SKM-1 (cell line): ENCODE measurements around the gene TJAP1.
"Not testable (repeated sequence)": the region's sequence is repeated elsewhere in the genome, so short reads cannot be mapped to it uniquely, and the experiment has no call there.

ENCODE experiments used
- DNase-seq: peaks from one replicate; lab custom pipeline; 2025; ENCODE audit not compliant: unreplicated experiment; lab: John Stamatoyannopoulos, UW

The TJAP1 gene

GRCh38 chr6:43481075-43481474, 3.7 kb downstream of the TJAP1 start:
- DNase-seq: no peak

GRCh38 chr6:43481591-43482236, 4.3 kb downstream of the TJAP1 start:
- no peak for DNase-seq

GRCh38 chr6:43488667-43489276, 11.4 kb downstream of the TJAP1 start:
- DNase-seq: no peak

GRCh38 chr6:43489277-43490072, 12.1 kb downstream of the TJAP1 start:
- no peak for DNase-seq

GRCh38 chr6:43490523-43490939, 13.2 kb downstream of the TJAP1 start:
- DNase-seq: no peak

GRCh38 chr6:43491750-43492661, 14.6 kb downstream of the TJAP1 start:
- no peak for DNase-seq

GRCh38 chr6:43492673-43493072, 15.3 kb downstream of the TJAP1 start:
- no peak for DNase-seq

GRCh38 chr6:43493230-43493629, 15.9 kb downstream of the TJAP1 start:
- DNase-seq: no peak

GRCh38 chr6:43493833-43494232, 16.5 kb downstream of the TJAP1 start:
- DNase-seq: no peak

GRCh38 chr6:43494321-43494720, 17.0 kb downstream of the TJAP1 start:
- DNase-seq: no peak

GRCh38 chr6:43494766-43495165, 17.4 kb downstream of the TJAP1 start:
- DNase-seq: no peak

GRCh38 chr6:43495409-43495941, 18.1 kb downstream of the TJAP1 start:
- DNase-seq: no peak

GRCh38 chr6:43496370-43497128, 19.2 kb downstream of the TJAP1 start:
- DNase-seq: no peak

GRCh38 chr6:43497129-43497396, 19.7 kb downstream of the TJAP1 start:
- DNase-seq: no peak

GRCh38 chr6:43497689-43498088, 20.3 kb downstream of the TJAP1 start:
- DNase-seq: no peak

- not testable (repeated sequence) for DNase-seq
Measured at GRCh38 chr6:43498291-43498690, 20.9 kb downstream of the TJAP1 start.

GRCh38 chr6:43499028-43499815, 21.9 kb downstream of the TJAP1 start:
- no peak for DNase-seq

GRCh38 chr6:43500921-43501320, 23.6 kb downstream of the TJAP1 start:
- no peak for DNase-seq

- DNase-seq: no peak
Measured at GRCh38 chr6:43502666-43503065, 25.3 kb downstream of the TJAP1 start.

GRCh38 chr6:43503443-43503842, 26.1 kb downstream of the TJAP1 start:
- no peak for DNase-seq
